ENCODE data around the gene RAP1GDS1.

DNA sequence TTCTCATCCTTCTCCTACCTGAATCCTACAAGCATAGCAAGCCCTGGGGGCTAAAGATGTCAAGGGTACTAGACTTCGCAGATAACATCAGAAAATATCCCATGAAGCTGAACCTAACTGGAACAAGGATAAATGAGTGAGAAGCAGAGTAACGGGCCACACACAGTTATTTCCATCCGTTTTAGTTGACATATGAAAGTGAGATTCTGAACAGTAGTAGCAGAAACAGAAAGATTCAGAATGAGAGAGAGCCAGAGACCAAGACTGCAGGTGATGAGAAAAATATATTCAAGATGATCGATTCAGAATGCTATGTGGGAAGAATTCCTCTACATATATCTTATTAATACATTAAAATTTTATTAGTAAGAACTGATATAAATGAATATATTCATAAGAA, 232.1 kb downstream of the RAP1GDS1 start:
- TF ChIP-seq, protein P1, sequence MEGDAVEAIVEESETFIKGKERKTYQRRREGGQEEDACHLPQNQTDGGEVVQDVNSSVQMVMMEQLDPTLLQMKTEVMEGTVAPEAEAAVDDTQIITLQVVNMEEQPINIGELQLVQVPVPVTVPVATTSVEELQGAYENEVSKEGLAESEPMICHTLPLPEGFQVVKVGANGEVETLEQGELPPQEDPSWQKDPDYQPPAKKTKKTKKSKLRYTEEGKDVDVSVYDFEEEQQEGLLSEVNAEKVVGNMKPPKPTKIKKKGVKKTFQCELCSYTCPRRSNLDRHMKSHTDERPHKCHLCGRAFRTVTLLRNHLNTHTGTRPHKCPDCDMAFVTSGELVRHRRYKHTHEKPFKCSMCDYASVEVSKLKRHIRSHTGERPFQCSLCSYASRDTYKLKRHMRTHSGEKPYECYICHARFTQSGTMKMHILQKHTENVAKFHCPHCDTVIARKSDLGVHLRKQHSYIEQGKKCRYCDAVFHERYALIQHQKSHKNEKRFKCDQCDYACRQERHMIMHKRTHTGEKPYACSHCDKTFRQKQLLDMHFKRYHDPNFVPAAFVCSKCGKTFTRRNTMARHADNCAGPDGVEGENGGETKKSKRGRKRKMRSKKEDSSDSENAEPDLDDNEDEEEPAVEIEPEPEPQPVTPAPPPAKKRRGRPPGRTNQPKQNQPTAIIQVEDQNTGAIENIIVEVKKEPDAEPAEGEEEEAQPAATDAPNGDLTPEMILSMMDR (IDR thresholded peaks at IDR 0.05; ENCODE audit: insufficient read depth, low read depth, low read length), result no peak
- TF ChIP-seq EZH2 (IDR thresholded peaks at IDR 0.05; ENCODE audit: insufficient read depth, low read length), result no peak

Measured in astrocyte (in vitro differentiated cells and primary cell).